LNCaP clone FGC (cell line): ENCODE data around the gene PRDM16.

Experiments used
- DNase-seq: peaks from one replicate; pipeline ENCODE4 v3.0.0-alpha.2; 2011; ENCODE audit warnings: low read depth
- H3K4me3 ChIP-seq: 2 replicates; pipeline ENCODE4 v1.5.1; 2011; ENCODE audit warnings: mild to moderate bottlenecking, low read depth, low read length, control low read depth
- CTCF ChIP-seq: IDR thresholded peaks from 2 replicates; pipeline ENCODE4 v1.5.1; 2012; ENCODE audit warnings: mild to moderate bottlenecking; ENCODE audit not compliant: control insufficient read depth, insufficient read depth; ENCODE audit errors: extremely low read depth

The PRDM16 gene

GRCh38 chr1:3065396-3065795, 3.6 kb upstream of the PRDM16 start:
- DNase-seq, result no peak
- no peak for TF ChIP-seq CTCF
- H3K4me3 ChIP-seq, result no peak overlapping the region

- DNase-seq, result no peak
- no peak for TF ChIP-seq CTCF
- H3K4me3 ChIP-seq, result no peak overlapping the region
These were observed 3.2 kb upstream of the PRDM16 start for GRCh38 chr1:3065797-3066196.

GRCh38 chr1:3066250-3066711, 2.7 kb upstream of the PRDM16 start:
- peak; percentile 91 for TF ChIP-seq CTCF
- no peak for DNase-seq
- H3K4me3 ChIP-seq, result no peak overlapping the region

GRCh38 chr1:3066826-3067225, 2.2 kb upstream of the PRDM16 start:
- no peak for DNase-seq
- TF ChIP-seq CTCF, result no peak
- H3K4me3 ChIP-seq, result no peak overlapping the region

GRCh38 chr1:3067301-3067670, 1.7 kb upstream of the PRDM16 start:
- TF ChIP-seq CTCF, result no peak
- H3K4me3 ChIP-seq, result no peak overlapping the region
- no peak for DNase-seq

GRCh38 chr1:3067671-3068563, 1.1 kb upstream of the PRDM16 start:
- no peak for TF ChIP-seq CTCF
- no peak for DNase-seq
- no peak overlapping the region for H3K4me3 ChIP-seq
